ENCODE measurements around the gene CAMTA1.
A peak's percentile ranks its signal among the peaks of the same experiment; 100 is the strongest.

The CAMTA1 gene

GRCh38 chr1:7263021-7263960 is 478.0 kb downstream of the CAMTA1 start:
- DNase-seq (ENCODE audit: low read depth), result no peak
- no peak overlapping the region for H3K4me3 ChIP-seq (ENCODE audit: low read depth, low read length)

- no peak for DNase-seq (ENCODE audit: low read depth)
- H3K4me3 ChIP-seq (ENCODE audit: low read depth, low read length), result no peak overlapping the region
Measured at GRCh38 chr1:7264101-7264500, 478.8 kb downstream of the CAMTA1 start.

- no peak overlapping the region for H3K4me3 ChIP-seq (ENCODE audit: low read depth, low read length)
- peak; percentile 64 for DNase-seq (ENCODE audit: low read depth)
Measured at GRCh38 chr1:7265771-7266371, 480.6 kb downstream of the CAMTA1 start.

GRCh38 chr1:7266561-7266960 is 481.3 kb downstream of the CAMTA1 start:
- DNase-seq (ENCODE audit: low read depth), result no peak
- no peak overlapping the region for H3K4me3 ChIP-seq (ENCODE audit: low read depth, low read length)

GRCh38 chr1:7267493-7267892 is 482.2 kb downstream of the CAMTA1 start:
- DNase-seq (ENCODE audit: low read depth), result peak; percentile 40
- H3K4me3 ChIP-seq (ENCODE audit: low read depth, low read length), result no peak overlapping the region

GRCh38 chr1:7268983-7269382 is 483.7 kb downstream of the CAMTA1 start:
- no peak overlapping the region for H3K4me3 ChIP-seq (ENCODE audit: low read depth, low read length)
- no peak for DNase-seq (ENCODE audit: low read depth)

DNA sequence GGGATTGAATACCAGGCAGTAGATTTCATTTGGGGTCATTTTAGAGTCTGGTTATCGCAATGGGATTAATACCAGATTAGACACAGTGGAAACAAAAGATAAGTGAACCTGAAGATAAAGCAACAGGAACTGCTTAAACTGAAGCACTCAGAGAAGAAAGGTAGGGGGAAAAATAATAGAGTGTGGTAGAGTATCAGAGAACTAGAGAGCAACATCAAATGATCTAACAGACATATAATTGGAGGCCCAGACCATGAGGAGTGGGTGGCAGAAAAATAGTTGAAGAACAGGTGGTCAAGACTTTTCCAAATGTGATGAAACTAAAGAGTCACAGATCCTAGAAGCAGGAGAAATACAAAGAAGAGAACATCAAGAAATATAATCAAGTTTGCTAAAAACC is 484.3 kb downstream of the CAMTA1 start:
- H3K4me3 ChIP-seq (ENCODE audit: low read depth, low read length), result no peak overlapping the region
- no peak for DNase-seq (ENCODE audit: low read depth)

DNA sequence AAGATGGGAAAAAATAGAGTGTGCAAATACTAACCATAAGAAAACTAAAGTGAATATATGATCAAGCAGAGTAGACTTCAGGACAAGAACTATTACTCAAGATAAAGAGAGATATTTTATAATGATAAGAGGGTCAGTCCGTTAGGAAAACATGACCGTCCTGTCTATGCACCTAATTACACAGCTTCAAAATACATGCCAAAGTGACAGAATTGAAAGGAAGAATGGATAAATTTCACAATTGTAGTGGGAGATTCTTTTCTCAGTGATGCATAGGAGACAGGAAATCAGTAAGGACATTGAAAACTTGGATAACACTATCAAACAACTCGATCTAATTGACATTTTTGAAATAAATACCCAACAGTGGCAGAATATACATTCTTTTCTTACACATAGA is 489.0 kb downstream of the CAMTA1 start:
- no peak for DNase-seq (ENCODE audit: low read depth)
- no peak overlapping the region for H3K4me3 ChIP-seq (ENCODE audit: low read depth, low read length)

GRCh38 chr1:7278045-7278444 is 492.8 kb downstream of the CAMTA1 start:
- no peak for DNase-seq (ENCODE audit: low read depth)
- no peak overlapping the region for H3K4me3 ChIP-seq (ENCODE audit: low read depth, low read length)

DNA sequence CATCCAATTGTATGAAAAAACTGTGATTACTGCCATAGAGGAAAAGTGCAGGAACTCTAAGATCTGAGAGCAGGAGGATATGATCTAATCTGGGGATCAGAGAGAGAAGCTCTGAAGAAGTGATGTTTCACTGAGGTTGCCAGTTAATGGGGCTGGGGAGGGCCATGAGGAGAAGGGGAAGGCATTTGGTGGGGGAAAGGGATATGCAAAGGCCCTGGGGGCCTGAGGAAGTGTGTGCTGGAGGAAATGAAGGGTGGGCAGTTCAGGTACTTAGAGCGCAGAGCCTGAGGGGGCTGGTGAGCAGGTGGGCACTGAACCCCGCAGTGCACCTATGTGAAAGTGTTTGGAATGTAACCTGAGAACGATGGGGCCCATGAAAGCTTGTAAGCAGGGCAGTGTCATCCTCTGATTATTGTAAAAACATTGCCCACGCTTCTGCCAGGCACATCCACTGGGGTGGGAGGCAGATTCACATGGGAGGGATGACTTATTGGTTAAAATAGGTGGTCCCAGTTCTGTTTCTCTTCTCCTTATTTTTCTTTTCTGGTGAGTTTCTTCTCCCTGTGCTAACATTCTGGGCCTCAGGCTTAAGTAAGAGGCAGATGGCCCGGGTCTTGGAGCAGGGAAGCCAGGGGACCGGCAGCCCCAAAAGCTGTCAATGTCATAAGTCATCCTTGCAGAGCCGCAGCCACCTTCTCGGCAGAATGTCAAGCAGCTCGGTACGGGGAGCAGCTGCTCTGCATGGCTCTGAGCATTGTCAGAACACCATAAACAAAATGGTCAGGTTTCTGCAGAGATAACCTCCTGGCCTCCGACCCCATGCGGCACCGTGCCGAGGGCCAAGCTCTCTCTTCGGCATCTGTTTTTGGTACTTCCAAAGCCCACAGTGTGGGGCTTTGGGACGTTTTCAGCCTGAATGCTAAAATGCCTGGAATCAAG is 493.8 kb downstream of the CAMTA1 start:
- no peak for DNase-seq (ENCODE audit: low read depth)
- no peak overlapping the region for H3K4me3 ChIP-seq (ENCODE audit: low read depth, low read length)

DNA sequence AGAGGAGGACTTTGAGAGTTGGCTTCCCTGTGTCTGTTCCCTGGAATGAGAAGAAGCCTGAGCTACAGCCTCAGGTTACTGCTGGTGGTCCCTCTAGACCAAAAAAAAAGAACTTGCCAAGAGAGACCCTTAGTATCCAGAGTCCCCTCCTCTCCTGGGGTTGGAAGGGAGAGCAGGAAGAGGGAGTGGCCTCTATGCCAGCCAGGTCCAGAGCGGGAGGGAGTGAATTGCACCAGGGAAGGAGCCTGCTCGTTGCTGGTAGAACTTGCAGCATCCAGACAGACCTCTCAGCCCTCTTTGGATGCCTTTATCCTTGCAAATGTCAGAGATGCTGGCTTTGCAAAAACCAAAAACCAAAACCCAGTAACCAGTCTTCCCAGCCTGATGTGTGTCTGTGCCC is 494.5 kb downstream of the CAMTA1 start:
- no peak for DNase-seq (ENCODE audit: low read depth)
- no peak overlapping the region for H3K4me3 ChIP-seq (ENCODE audit: low read depth, low read length)

DNA sequence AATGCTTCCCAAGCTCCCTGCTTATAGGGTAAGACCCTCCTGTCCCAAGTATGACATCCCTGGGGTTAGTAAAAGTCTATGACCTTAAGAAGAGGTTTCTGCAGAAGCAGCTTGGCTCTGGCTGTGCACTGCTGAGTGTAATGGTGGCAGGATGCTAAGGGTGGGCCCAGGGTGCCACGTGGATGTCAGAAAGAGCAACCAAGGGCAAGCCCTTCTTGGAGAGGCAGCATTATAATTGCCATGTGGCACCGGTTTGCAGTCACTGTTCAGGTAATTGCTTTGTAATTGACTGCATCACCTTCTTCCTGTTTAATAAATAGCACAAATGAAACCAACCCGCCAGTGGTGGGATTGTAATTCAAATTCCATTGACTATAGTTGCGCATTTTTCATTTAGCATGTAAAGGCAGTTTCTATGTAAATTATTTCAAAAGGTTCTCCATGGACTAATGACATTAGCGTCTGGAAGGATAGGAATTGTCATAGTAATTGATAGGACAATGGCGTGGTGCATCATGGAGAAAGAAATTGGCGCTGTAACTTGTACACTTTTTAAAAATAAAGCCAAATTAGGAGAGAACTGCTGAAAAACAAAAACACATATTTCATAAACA is 495.2 kb downstream of the CAMTA1 start:
- no peak for DNase-seq (ENCODE audit: low read depth)
- H3K4me3 ChIP-seq (ENCODE audit: low read depth, low read length), result no peak overlapping the region

DNA sequence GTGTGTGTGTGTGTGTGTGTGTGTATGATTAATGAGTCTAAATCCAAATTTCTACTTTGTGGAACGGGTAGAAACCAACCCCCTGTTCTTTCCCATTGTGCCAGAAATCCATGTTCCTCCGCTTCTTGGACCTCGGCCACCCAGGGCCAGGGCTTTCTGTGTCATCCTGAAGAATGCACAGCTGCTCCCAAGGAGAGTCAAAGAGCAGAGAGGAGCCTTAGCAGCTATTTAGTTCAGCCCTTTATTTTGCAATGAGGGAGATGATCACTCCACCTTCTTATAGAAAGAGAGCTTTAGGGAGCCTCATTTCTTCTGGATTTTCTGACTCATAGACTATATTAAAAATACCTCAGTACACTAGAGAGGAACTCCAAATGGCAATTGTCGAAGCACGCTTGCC is 496.6 kb downstream of the CAMTA1 start:
- DNase-seq (ENCODE audit: low read depth), result peak; percentile 88
- no peak overlapping the region for H3K4me3 ChIP-seq (ENCODE audit: low read depth, low read length)

DNA sequence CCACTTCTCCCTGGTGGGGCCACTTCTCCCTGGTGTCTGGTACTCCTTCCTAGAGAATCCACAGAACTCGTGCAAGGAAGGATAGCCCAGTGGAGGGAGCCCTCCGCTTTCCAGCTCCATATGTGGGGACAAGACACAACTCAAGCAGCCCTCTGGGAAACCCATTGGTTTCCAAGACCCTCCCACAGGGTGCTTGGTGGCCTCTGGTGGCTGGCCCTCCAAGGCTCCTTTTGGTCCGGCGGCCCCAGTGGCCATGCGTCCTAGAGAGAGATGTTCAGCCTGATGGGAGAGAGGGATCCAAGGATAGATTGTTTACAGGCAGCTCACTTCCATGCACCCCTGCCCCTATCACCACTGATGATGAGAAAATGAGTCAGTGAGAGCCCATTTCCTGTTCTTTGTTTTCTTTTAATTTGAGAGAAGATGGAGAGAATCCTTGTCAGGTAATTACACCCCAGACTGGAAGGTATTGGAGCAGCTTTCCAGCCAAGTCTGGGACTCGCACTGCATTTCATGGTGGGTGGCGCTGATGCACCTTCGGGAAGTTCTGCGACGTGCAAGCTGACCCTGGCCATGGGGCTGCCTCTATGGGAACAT is 499.7 kb downstream of the CAMTA1 start:
- no peak overlapping the region for H3K4me3 ChIP-seq (ENCODE audit: low read depth, low read length)
- no peak for DNase-seq (ENCODE audit: low read depth)

GRCh38 chr1:7285856-7286454 is 500.7 kb downstream of the CAMTA1 start:
- no peak for DNase-seq (ENCODE audit: low read depth)

DNA sequence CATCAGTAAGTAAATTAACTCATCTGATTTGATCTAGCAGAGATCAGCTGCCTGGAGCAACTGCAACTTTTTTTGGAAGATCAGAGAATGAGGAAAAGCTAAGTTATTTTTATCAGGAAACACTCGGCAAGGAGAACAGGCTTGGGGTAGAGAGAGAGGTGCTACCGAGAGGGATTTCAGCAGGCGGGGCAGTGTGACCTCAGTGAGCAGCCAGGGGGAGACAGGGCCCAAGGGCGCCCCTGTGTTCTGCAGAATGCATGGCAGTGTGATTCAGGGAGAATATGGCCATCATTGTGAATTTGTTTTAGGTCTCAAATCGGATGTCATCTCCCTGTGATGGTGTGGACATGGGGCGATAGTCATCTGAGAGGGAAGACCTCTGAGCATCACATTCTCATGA is 501.8 kb downstream of the CAMTA1 start:
- no peak for DNase-seq (ENCODE audit: low read depth)
- H3K4me3 ChIP-seq (ENCODE audit: low read depth, low read length), result no peak overlapping the region

More at GRCh38 chr1:7285856-7286454, 500.7 kb downstream of the CAMTA1 start:
- H3K4me3 ChIP-seq (ENCODE audit: low read depth, low read length), result no peak overlapping the region

GRCh38 chr1:7288992-7289391 is 503.7 kb downstream of the CAMTA1 start:
- H3K4me3 ChIP-seq (ENCODE audit: low read depth, low read length), result no peak overlapping the region
- DNase-seq (ENCODE audit: low read depth), result no peak

DNA sequence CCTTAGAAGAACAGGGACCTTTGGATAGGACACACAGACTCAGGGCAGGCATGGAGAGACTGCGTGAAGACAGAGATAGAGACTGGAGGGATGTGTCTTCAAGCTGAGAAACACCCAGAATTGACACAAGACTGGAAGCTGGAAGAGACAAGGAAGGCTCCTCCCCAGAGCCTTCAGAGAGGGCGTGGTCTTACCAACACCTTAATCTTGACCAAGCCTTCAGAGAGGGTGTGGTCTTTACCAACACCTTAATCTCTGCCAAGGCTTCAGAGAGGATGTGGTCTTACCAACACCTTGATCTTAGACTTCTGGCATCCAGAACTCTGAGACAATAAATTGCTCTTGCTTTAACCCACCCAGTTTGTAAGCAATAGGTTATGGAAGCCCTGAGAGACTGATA is 504.4 kb downstream of the CAMTA1 start:
- no peak for DNase-seq (ENCODE audit: low read depth)

More for the DNA sequence above, 504.4 kb downstream of the CAMTA1 start:
- H3K4me3 ChIP-seq (ENCODE audit: low read depth, low read length), result no peak overlapping the region
